ENCODE measurements around the gene ZNF888.
"Not testable (repeated sequence)": the region's sequence is repeated elsewhere in the genome, so short reads cannot be mapped to it uniquely, and the experiment has no call there.

Gene ZNF888

GRCh38 chr19:52880895-52881389 is 42.3 kb downstream of the ZNF888 start:
- in situ Hi-C loops (cut with HindIII; ENCODE audit: low sequenced_read_pairs) = no loop called here

- in situ Hi-C loops (cut with HindIII; ENCODE audit: low sequenced_read_pairs) = not testable (repeated sequence)
Observed at GRCh38 chr19:52872996-52873395, 50.2 kb downstream of the ZNF888 start.

- in situ Hi-C loops (cut with HindIII; ENCODE audit: low sequenced_read_pairs) = no loop called here
Observed at GRCh38 chr19:52871466-52871865, 51.8 kb downstream of the ZNF888 start.

GRCh38 chr19:52868031-52868430 is 55.2 kb downstream of the ZNF888 start:
- in situ Hi-C loops (cut with HindIII; ENCODE audit: low sequenced_read_pairs) = not testable (repeated sequence)

- in situ Hi-C loops (cut with HindIII; ENCODE audit: low sequenced_read_pairs) = not testable (repeated sequence)
Observed at GRCh38 chr19:52857378-52858191, 65.6 kb downstream of the ZNF888 start, which contains the start of gene ZNF468. ZNF468 (minus strand) TSS chr19:52857619; CDS start chr19:52854272, 3,347 bp downstream.

- in situ Hi-C loops (cut with HindIII; ENCODE audit: low sequenced_read_pairs) = not testable (repeated sequence)
Observed at GRCh38 chr19:52856540-52857377, 66.5 kb downstream of the ZNF888 start.

All from DLD1 (cell line).